NCI-H2196 treated with DMSO at 0.1 percent for 48 hours (cell line): ENCODE data around the gene C19orf73.

Source experiments
- DNase-seq: peaks from one replicate; lab custom pipeline; 2025; ENCODE audit not compliant: unreplicated experiment; lab: John Stamatoyannopoulos, UW

The C19orf73 gene, protein sequence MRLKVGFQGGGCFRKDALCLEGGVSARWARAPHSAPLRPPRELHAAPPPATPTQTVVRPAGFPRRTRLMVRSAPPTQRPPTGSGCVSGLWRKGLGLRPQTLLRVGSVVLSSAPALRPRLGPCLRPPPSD

DNA sequence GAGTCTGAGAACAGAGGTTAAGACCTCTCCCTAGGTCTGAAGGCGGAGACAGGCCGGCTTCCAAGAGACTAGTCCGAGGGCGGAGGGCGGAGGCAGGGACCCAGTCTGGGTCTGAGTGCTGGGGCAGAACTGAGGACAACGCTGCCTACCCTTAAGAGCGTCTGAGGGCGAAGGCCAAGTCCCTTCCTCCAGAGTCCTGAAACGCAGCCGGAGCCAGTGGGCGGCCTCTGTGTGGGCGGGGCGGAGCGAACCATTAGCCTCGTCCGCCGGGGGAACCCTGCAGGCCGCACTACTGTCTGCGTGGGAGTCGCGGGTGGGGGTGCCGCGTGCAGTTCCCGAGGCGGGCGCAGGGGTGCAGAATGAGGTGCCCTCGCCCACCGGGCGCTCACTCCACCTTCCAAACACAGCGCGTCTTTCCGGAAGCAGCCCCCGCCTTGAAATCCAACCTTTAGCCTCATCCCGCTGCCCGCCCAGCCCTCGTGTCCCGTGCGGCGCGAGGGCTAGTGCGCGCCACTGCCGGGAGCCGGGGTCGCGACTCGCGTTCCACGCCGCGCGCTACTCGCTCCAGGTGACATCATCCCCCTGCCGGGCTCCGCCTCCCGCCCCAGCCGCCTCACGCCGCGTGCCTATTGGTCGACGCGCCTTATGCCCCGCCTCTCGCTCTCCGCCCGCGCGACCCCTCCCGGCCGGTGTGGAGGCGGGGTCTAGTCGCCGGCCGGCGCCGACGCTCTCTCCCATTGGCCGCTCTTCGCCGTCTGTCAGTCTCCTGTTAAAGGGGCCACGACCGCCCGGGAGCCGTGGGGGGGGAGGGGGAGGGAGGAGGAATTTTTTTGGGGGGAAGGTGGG is at the start of gene C19orf73:
TSS of gene C19orf73 (minus strand) at position 579 of the 846 bp plus-strand sequence. CDS start at position 458, 121 bp downstream.
- DNase-seq = peak; percentile 91

DNA sequence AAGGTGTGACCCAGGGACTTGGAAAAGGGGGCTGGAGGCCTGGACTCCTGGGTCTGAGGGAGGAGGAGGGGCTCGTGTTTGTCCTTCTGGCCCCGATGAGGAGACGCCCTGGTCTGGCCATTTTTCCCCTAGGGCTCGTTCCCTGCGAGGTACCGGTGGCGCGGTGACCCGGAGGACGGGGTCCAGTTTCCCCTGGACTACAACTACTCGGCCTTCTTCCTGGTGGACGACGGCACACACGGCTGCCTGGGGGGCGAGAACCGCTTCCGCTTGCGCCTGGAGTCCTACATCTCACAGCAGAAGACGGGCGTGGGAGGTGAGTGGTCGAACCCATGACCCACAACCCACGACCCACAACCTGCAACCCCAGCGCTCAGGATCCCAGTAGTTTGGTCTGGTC is 49.5 kb upstream of the C19orf73 start:
- DNase-seq = no peak

DNA sequence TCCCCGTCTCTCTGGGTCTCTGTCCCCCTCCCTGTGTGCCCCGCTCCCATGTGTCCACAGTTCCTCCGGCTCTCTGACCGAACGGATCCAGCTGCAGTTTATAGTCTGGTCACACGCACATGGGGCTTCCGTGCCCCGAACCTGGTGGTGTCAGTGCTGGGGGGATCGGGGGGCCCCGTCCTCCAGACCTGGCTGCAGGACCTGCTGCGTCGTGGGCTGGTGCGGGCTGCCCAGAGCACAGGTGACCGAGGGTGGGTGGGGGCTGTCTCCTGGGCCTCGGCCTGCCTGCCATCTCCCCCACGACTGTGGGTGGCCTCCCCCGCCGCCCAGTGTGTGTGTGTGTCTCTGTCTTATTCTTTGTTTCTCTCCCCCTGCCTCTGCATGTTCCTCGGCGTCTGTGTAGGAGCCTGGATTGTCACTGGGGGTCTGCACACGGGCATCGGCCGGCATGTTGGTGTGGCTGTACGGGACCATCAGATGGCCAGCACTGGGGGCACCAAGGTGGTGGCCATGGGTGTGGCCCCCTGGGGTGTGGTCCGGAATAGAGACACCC is 49.0 kb upstream of the C19orf73 start:
- DNase-seq = no peak

DNA sequence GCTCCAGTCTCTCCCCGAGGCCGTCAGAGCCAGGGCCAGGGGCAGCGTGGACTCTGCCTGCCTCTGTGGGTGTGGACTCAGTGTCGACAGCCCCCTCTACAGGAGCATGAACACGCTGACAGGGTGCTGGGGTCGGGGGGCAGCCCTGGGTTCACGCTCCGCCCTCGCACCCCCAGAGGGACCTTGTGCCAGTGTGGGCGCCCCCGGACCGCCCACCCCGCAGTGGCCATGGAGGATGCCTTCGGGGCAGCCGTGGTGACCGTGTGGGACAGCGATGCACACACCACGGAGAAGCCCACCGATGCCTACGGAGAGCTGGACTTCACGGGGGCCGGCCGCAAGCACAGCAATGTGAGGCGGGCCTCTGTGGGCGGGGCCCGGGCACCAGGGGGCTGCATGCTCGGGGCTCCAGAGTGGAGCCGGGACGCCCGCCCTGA is 46.9 kb upstream of the C19orf73 start:
- DNase-seq = no peak

DNA sequence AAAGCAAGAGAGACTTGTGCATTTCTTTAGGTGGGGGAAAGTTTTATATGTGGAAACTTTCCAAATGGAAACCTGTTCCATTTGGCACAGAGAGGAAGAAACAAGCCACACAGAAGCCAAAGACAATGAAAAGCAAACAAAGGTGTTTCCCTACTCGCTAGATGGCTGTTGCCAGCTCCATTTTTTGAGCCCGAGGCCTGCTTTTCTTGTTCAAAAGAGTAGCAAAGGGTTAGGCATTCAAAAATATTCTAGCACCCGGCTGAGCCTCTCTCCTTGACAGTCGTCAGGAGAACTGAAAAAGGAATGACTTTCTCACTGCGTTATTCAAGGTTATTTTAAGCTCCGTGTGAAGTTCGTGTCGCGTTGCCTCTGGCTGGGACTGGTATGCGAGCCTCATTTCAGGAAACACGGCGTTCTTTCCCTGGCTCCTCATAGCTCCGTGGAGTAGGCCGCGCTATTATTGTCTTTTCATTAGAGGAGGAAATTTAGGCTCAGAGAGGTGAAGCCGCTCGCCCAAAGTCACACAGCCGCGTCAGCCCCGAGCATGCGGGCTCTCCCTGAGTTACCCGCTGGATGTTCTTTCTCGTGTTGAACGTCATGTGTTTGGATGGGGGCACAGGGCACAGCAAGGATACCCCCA is 46.3 kb upstream of the C19orf73 start:
- no peak for DNase-seq

DNA sequence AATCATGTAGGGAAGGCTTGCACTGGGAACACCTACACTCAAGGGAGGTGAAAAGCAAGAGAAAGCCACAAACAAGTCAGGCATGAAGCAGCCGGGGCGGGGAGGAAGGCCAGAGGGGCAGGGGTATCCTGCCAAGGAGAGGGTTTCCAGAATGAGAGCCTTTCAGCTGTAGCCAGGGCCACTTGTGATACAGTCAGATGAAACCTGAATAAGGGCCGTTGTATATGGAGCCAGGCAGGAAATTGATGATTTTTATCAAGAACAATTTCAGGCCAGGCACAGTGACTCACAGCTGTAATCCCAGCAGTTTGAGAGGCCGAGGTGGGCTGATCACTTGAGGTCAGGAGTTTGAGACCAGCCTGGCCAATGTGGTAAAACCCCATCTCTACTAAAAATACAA is 43.0 kb upstream of the C19orf73 start:
- no peak for DNase-seq

DNA sequence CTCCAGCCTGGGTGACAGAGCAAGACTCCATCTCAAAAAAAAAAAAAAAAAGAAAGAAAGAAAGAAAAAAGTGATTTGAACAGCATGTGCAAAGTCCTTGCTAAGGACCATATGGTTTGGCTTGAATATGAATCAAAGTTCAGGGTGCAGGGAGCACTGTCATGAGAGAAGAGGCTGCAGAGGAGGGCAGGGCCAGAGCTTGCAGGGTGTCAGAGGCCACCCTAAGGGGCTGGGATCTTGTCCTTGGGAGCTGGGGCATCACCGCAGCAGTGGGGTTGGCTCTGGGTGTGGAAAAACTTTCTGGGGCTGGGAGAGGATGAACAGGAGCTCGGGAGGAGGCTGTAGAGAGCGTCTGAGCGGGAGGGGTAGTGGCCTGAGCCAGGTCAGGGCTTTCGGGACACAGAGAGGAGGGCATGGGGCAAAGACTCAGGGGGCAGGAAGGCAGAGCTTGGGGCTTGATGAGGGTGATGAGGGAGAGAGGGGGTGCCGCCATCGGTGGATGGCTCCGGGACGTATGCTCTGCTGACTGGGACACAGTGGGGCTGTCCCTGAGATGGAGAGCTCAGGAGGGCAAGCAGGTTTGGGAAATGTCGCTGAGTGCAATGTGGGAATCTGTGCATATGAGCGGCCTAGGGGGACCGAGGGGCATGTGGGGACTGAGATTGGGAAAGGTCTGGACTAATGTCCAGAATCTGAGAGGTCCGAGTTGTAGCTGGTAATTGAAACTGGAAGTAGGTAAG is 41.7 kb upstream of the C19orf73 start:
- no peak for DNase-seq

DNA sequence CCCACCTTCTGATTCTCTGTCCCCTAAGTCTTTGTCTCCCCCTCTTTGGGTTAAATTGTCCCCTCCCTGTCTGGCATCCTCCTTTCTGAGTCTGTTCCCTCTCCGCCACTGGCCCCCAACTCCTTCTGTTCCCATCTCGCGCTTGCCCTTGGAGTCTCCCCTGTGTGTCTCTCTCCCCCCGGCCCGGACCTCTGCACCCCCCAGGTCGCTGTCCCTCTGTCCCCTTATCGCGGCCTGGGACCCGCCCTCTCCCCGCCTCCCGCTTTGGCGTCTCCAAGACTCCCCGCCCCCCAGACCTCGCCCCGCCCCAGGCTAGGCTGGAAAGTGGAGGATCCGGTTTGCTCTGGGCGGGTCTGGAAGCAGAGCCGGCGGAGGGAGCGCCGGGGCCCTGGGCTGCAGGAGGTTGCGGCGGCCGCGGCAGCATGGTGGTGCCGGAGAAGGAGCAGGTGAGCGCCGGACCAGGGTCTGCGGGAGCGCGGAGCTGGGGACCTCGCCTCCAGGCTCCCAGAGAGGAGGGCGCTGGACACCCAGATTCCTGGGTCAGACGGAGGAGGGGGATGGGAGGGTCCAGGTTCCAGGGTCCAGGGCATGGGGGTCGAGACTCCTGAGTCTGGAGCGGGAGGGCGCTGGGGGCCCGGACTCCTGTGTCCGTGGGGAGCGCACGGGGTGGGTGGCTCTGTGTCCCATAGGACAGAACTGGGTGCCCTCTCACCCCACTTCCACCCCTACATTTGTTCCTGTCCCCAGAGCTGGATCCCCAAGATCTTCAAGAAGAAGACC is 38.7 kb upstream of the C19orf73 start, which contains the start of gene TRPM4:
TSS of gene TRPM4 (plus strand) at position 348 of the 780 bp plus-strand sequence. CDS start at position 423, 75 bp downstream.
- DNase-seq = peak; percentile 70

DNA sequence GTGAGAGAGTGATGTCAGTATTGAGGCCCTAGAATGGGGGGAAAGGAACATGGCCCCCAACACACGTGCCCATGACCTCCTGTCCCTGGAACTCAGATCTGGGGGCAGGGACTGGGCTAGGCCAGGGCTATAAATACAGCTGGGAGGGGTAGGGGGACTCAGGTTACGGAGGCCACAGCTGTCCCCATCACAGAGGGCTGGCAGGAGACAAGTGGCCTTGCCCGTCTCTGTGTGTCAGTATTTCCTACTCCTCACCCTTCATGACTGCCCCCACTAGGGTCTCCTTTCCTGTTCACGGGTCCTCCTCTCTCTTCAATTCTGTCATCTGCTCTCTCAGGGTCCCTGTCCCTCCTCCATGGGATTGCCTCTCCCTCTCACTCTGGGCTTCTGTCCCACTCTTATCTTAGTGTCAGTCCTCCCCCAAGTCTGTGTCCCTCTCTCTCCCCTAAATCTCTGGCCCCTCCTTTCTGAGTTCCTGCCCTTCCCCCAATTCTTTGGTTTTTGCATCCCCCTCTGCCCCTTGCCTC is 36.9 kb upstream of the C19orf73 start:
- DNase-seq = no peak

DNA sequence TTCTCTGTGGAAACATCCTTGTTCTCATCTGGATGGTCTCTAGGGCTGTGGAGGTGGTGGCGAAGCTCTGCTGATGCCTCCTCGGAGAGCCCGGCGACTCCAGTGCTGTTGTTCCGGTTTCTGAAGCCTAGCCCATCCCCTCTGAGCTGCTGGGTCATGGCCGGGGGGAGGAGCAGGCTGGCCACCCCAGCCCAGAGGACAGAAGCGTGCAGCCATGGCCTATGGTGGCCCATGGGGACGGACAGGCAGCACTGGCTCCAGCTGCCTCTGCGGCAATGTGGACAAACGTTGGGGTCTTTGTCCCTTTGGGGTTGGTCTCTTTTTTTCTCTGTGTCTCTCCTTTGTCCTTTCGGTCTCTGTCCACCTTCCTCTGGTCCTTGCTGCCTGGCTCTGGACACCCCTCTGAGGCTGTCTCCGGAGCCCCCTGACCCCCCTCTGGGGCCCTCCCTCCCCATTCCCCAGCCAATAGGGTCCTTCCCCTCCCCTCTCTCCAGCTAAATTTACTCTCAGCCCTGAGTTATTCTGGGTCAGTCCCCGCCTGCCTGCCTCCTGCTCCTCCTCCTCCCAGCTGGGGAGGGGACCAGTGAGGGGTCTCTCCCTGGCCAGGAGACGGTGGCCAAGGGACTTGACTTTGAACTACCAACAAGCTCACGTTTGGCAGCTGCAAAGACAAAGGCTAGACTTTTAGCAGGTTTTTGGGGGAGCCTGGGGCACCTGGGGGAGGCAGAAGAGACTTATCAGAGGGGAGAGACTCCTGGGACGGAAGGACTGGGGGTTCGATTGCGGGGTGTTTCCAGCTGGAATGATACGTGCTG is 36.3 kb upstream of the C19orf73 start, which contains the start of gene HRC:
TSS of gene HRC (minus strand) at position 392 of the 815 bp plus-strand sequence. CDS start at position 233, 159 bp downstream.
- no peak for DNase-seq

DNA sequence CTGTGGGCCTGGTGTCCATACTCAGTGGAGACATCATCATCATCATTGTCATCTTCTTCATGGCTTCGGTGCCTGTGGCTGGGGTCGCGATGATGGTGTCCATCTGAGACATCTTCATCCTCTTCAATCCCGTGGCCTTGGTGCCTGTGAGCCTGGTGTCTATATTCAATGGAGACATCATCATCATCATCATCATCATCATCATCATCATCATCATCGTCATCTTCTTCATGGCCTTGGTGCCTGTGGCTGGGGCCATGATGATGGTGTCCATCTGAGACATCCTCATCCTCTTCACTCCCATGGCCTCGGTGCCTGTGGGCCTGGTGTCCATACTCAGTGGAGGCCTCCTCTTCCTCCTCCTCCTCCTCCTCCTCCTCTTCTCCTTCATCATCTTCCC is 35.3 kb upstream of the C19orf73 start:
- no peak for DNase-seq

DNA sequence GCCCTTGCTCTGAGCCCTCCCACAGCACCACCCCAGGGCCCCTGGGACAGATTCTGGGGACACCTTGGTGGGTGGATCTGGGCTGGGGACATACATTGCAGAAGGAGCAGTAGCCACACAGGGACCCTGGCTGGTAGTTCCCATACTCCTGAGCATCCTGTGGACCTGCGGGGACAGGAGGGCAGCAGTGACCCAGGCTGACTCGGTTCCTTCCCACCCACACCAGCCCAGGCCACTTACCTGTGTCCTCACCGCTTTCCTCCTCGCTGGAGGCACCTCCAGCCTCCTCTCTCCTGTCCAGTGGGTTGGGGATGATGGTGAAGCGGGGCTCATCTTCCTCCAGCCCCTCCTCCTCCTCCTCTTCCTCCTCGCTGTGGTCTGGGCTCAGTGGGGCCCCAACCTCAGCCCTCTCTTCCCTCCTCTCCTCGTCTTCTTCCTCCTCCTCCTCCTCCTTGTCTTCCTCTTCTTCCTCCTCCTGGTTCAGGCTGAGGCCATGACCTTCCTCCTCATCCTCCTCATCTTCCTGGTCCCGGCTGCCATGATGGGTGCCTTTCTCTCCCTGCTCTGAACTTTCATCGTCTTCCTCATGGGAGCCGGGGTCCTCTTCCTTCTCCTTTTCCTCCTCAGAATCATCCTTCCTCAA is 34.3 kb upstream of the C19orf73 start:
- DNase-seq = no peak

DNA sequence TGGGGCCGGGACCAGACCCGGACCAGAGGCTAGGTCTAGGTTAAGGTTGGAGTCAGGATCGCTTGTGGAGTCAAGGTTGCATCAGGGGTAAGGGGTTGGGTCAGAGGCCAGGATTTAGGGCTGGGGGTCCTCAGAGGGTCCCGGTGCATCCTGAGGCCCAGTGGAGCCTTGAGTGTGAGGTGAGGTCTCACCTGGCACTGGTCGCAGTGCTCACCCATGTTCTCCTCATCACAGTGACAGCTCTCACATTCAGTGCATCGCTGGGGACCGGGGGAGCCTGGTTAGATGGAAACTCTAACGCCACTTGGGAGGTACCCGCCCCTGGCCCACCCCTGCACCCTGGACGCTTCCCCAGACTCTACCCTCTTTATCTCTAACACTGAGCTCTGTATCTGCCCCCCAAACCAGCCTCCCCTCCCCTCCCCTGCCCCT is 33.2 kb upstream of the C19orf73 start:
- DNase-seq = no peak

DNA sequence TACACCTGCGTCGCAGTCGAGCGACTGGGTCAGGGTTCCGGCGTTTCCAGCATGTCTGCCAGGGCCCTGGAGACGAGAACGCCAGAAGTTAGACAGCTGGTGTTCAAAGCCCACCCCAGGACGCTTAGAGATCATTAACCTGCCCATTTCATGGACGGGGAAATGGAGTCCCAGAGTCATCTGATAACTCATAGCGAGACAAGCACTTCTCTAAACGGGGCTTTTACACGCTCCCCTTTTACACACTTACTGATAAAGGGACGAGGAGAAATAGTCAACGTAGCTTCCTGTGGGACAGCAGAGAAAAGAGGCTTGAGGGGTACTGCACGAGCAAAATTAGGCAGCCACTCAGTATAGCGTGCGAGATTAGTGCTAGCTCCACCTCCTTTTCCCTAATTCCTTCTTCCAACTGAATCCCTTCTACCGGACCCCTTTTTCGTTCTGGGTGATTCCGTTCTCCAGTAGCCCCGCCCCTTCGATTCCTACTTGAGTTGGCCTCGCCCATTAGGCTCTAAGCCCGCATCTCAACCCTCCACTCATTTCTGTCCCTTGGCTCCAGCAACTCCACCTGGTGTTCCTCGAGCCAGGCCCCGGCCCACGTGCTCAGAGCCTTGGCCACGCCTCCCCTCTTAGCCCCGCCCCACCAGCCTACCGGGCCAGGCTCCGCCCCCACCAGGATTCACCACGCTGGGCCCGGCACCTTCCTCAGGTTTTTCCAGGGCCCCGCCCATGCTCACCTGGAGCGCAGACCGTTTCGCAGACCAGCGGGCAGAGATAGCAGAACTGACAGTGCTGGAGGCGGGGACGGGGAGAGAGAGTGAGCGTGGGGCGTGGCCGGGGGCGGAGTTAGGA is 32.5 kb upstream of the C19orf73 start:
- DNase-seq = peak; percentile 98

DNA sequence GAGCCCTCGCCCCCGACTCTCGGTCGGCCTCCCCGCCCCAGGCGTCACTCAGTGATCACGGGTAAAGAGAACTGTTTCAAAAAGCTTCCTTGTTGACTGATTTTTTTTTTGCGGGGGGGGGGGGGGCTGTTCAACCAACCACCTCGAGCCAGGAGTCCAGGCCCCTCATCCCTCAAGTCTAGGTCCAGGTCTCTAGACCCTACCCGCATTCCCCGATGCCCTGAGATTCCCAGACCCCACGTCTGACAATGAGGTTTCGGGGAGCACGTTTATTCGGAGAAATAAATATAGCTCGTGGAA is 32.0 kb upstream of the C19orf73 start:
- no peak for DNase-seq

DNA sequence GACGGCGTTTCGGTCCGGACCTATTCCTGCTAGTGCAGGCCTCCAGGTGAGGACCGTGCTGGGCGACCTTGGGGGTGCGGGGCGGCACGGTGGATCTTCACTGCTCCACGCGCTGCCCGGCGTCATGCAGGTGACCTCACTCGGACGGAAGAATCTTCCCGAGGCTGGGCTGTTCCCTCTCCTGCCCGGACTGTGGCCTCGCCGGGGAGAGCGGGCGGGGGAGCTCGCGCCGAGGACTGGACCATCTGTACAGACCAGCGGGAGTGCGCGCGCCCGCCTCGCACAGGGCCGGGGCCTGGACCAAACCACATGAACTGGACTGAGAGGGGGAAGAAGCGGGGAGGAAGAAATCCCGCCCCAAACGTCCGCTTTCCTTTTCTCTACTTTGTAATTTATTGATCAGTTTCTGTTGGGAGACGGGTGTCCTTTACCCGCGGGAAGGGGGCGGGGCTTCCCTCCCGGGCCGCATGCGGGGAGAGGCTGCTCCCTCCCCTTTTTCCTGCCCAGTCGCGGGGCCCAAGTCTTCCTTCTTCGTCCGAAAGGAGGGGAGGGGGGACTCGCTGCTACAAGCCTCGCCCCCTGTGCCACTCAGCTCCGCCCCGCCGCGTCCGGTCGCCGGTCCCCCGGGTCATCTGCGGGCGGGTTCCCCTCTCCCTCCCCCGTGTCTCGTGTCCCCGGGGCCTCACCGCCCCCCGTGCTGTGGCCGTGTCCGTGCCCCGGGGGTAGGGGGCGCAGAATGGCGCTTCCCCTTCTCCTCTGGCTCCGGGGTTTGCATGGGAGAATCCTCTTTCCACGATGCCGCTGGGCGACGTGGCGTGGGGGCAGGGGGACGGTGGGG is 31.4 kb upstream of the C19orf73 start:
- DNase-seq = peak; percentile 90

DNA sequence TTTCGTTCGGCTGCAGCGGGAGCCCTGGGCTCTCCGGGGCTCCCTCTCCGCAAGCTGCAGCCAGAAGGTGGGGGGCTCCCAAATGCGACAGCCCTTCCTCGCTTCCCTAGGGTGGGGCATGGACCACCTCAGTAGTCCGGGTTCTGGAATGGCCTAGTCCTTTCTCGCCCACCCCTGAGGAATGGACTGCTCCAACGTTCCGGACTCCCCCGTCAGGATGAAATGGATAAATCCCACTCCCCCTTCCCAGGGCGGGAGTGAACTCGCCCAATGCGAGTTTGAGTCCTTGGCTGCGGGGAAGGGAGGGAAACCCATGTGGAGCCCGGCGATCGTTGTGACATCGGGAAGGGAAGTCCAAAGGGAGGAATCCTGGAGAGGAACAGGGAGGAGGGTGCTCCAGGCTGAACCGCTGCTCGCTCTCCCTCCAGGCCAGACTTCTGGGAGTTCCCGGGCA is 30.7 kb upstream of the C19orf73 start:
- peak; percentile 39 for DNase-seq
